ENCODE results near the gene MBP.
"Not testable (repeated sequence)": the region's sequence is repeated elsewhere in the genome, so short reads cannot be mapped to it uniquely, and the experiment has no call there.

Gene MBP

GRCh38 chr18:76982038-76982437 lies 150.5 kb downstream of the MBP start:
- DNase-seq = no peak

- no peak for DNase-seq
Observed at GRCh38 chr18:76981396-76981968, 151.1 kb downstream of the MBP start.

DNA sequence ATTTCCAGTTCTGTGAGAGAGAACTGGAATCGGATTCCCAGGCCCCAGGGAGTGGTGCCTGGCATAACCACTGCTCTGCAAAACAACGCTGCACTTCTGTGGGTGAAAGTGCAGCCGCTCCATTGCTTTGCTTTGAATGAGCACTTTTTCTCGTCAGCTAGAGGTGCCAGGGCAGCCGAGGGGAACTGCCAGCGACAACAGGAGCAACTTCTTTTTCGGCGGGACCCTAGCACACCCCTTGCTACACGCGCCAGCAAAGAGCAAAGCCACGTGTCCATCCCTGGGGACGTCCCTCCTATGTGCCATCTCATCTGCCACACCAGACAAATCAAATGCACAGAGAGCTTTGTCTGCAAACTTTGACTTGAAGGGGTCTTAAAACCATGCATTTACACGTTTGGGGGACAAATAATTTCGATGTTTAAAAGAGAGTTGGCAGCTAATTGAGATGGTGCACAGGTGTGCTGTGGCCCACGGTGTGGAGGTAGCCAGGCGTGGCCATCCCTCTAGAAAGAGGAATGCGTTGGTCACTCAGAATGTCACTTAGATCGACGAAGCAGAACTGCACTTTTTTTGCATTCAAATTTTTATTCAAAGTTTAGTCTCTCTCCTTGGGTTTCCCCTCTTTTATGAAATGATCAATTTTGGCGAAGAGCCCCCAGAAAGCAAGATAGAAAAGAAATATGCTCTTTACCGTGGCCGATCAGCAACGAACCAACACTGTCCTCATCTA lies 151.8 kb downstream of the MBP start:
- no peak for DNase-seq

- no peak for DNase-seq
Observed at GRCh38 chr18:76979906-76980305, 152.7 kb downstream of the MBP start.

- no peak for DNase-seq
Observed at GRCh38 chr18:76979111-76979751, 153.4 kb downstream of the MBP start.

GRCh38 chr18:76978616-76979015 lies 154.0 kb downstream of the MBP start:
- no peak for DNase-seq

DNA sequence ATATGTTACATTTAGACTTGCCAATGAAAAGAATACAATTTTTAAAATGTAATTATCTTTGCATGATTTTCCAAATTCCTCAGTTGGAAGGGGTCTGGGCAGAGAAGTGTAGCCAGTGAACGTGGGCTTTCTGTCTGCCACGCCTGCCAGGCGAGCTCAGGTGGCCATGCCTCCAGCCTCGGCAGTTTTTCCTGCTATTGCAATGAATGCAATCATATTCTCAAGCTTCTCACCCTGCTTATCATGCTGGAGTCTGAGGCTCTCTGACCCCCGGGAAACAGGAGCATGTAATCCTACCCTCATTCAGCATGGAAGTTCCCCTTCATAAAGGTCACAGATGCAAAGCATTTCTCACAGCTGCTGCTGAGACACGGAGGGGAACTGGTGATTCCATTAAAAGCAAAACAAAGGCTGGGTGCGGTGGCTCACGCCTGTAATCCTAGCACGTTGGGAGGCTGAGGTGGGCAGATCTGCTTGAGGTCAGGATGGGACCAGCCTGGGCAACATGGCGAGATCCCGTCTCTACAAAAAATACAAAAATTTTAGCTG lies 154.8 kb downstream of the MBP start:
- DNase-seq = no peak

DNA sequence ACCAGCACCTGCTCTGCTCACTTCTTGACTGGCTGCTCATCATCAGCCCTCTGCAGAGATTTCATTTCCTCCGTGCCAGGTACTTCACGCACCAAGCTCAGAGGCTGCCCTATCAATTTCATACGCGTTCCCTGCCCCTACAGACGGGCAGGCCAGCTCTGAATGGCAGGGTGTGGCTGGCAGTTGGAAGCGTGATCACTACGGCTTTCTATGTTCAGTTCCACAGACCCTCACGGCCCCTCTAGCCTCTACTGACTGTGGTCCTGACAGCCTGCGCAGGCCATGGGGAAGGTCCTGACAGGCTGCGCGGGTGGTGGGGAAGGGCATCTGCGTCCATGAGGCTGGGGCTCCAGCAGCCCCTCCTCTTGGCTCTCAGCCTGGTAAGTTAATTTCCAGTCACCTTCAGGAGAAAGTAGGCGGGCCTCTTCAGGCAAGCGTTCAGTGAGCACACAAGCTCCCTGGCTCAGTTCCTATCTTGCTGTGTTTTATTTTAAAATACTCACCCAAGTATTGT lies 155.4 kb downstream of the MBP start:
- DNase-seq = no peak

GRCh38 chr18:76975577-76976110 lies 156.9 kb downstream of the MBP start:
- DNase-seq = no peak

- no peak for DNase-seq
Observed at GRCh38 chr18:76974386-76974785, 158.2 kb downstream of the MBP start.

- no peak for DNase-seq
Observed at GRCh38 chr18:76973520-76974266, 158.9 kb downstream of the MBP start.

DNA sequence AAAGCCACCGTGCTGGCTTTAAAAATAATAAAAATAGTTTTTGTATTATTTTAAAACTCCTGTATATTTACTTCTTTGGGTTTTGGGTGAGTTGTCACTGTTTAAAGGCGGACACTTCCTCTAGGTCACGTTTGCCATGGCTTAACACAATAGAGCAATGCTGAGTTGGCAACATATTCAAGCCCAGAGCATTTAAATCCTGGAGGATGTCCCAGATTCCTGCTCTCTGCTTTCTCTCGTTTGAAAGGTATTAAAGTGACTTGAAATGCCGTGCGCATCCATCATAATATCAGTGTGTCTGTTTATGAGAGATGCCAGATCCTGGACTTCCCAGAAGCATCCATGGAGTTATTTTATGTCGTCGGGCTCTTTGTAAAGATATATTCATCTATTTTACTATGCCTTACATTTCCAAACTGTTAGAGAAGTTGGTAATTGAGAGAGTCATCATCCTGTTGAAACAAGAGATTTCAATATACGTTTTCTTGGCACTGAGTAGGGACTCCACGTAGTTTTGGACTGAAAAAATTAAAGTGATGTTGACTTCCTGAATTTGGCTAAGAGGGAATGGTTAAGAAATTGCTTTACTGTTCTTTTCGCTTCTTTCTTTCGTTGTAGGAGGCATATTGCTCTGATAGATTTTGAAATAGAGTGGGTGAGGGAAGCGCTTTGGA lies 159.6 kb downstream of the MBP start:
- no peak for DNase-seq

GRCh38 chr18:76972241-76972640 lies 160.3 kb downstream of the MBP start:
- DNase-seq = no peak

DNA sequence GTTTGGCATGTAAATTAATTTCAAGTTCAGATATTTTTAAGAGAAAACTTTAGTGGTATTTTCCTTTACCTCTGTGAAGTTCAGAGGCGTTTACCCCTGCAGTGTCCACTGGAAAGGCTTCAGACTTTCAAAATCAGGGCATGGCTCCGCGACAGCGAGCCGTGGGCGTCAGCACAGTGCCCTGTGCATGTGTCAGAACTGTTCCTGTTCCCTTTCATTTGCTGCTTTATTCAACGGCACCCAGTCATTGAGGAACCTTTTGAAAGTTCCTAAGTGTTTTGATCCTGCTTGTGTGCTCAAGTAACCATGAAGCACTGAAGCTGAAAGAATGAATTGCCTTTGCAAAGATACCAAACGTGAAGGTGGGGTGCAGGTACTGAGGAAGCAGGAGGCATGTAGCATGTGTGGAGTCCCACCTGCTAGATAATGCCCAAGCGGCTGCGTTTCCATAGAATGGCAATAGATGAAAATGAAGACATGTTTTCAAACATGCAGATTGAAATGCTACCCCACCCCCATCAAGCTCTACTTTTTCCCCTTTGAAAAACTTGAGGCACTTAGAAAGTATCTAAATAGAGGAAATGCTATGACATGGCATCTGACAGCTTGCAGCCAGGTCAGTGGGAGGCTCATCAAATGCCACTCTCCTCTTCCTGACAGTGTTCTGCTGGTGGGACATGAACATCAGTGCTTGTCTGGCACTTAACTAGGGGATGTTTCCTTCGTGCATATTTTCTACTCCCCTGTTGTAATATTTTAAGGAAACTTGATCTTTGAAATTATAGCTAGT lies 161.6 kb downstream of the MBP start:
- no peak for DNase-seq

- DNase-seq = no peak
Observed at GRCh38 chr18:76967721-76968472, 164.7 kb downstream of the MBP start.

GRCh38 chr18:76967299-76967698 lies 165.3 kb downstream of the MBP start:
- DNase-seq = not testable (repeated sequence)

GRCh38 chr18:76965555-76966151 lies 166.9 kb downstream of the MBP start:
- not testable (repeated sequence) for DNase-seq

DNA sequence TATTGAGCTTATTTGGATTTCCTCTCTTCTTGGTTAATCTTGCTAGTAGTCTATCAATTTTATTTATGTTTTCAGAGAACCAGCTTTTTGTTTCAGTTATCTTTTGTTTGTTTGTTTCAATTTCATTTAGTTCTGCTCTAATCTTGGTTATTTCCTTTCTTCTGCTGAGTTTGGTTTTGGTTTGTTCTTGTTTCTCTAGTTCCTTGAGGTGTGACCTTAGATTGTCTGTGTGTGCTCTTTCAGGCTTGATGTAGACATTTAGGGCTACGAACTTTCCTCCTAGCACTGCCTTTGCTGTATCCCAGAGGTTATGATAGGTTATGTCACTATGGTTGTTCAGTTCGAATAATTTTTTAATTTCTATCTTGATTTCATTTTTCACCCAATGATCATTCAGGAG lies 168.6 kb downstream of the MBP start:
- no peak for DNase-seq

DNA sequence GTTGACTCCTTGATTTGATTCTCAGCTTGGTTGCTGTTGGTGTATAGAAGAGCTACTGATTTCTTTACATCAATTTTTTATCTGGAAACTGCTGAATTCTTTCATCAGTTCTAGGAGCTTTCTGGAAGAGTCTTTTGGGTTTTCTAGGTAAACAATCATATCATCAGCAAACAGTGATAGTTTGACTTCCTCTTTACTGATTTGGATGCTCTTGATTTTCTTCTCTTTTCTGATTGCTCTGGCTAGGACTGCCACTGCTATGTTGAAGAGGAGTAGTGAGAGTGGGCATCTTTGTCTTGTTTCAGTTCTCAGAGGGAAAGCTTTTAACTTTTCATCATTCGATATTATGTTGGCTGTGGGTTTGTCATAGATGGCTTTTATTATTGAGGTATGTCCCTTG lies 169.7 kb downstream of the MBP start:
- DNase-seq = no peak

GRCh38 chr18:76960528-76961035 lies 172.0 kb downstream of the MBP start:
- no peak for DNase-seq
